ENCODE measurements around the gene RAP1GAP.

GRCh38 chr1:21575351-21575942, 93.7 kb downstream of the RAP1GAP start:
- TF ChIP-seq CTCF (IDR thresholded peaks at IDR 0.05) (no peak), POLR2A (IDR thresholded peaks at IDR 0.05) (no peak)
